Measurements from ENCODE around the gene CFAP74. TPM values are rescaled to one million over a fixed set of nuclear protein-coding genes. Genes with fewer than 3 reads are reported as not detected.

Gene CFAP74
- total and polyA plus RNA-seq, 2 donors (not counting 3 experiments of a cell fraction or from before 2014, with no cell fraction given) = not detected

DNA sequence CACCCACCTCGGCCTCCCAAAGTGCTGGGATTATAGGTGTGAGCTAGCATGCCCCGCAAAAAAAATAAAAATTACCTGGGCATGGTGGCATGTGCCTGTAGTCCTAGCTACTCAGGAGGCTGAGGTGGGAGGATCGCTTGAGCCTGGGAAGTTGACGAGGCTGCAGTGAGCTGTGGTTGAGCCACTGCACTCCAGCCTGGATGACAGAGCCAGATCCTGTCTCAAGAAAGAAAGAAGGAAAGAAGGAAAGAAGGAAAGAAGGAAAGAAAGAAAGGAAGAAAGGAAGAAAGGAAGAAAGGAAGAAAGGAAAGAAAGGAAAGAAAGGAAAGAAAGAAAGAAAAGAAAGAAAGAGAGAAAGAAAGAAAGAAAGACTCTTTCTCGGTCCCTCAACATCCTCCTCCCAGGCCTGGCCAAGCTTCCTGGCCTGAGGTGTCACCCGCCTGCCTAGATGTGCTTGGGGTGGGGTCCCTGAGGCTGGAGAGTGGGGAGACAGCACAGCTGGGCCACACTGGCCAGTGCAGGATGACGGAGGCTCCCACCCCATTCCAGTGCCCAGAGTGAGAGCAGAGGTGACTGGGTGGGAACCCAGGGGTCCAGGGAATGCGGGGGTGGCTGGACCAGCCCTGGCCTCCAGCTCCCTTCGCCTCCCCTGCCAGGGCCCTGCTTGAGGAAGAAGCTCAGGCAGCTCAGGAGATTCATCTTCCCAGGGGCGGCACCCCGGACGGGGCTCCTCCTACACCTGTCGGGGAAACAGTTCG, 102.5 kb downstream of the CFAP74 start:
- FAIRE-seq (no peak), DNase-seq (ENCODE audit: low read depth, low spot score) (no peak)
- no peaks in the 10 kb centered on the region for H3K79me2 ChIP-seq (ENCODE audit: control insufficient read depth, insufficient read depth, low read length)
- no peaks in the 10 kb centered on the region for H4K20me1 ChIP-seq (replicated peaks; ENCODE audit: control insufficient read depth, extremely low read depth, insufficient read depth, low read length)
- intact Hi-C loops (cut with micrococcal nuclease) = no loop called here
- dilution Hi-C loops (cut with MboI; ENCODE audit: extremely low pct_ligation_motif_present, low sequenced_read_pairs) = no loop called here
- H3K9me1 ChIP-seq (replicated peaks; ENCODE audit: control insufficient read depth, extremely low read depth, insufficient read depth, low read length) = no peaks in the 10 kb centered on the region
- H3K36me3 ChIP-seq (ENCODE audit: control insufficient read depth in 2 of 2, extremely low read depth in 1 of 2, insufficient read depth in 2 of 2, low read length in 2 of 2) = no peaks in the 10 kb centered on the region
- H3K4me2 ChIP-seq (ENCODE audit: insufficient read depth, low read length) = no peak overlapping the region
- POLR2A ChIA-PET = no interaction called here
- no peaks in the 10 kb centered on the region for H3K9me3 ChIP-seq (replicated peaks; ENCODE audit: control insufficient read depth, insufficient read depth, low read length)
- H3K27me3 ChIP-seq (ENCODE audit: control insufficient read depth in 2 of 2, insufficient read depth in 2 of 2, low read length in 2 of 2) = no peaks in the 10 kb centered on the region
- no peaks in the 10 kb centered on the region for H3K4me1 ChIP-seq (ENCODE audit: control insufficient read depth, extremely low read depth, insufficient read depth, low read length)
- H2AFZ ChIP-seq (ENCODE audit: low read depth, low read length) = no peak overlapping the region
- no peak overlapping the region for H3K27ac ChIP-seq (ENCODE audit: insufficient read depth, low read depth, low read length)
- H3K9ac ChIP-seq (replicated peaks; ENCODE audit: extremely low read depth, insufficient read depth, low read length) = no peak overlapping the region
- CTCF ChIA-PET = interaction anchor here (1.7 kb wide), 1 partner anchor 8 kb away, joined by 6 read pairs; no protein-coding TSS in a partner anchor
- no peak overlapping the region for H3K4me3 ChIP-seq (replicated peaks in 1 of 3; ENCODE audit: insufficient read depth in 1 of 3, low read depth in 1 of 3, low read length in 3 of 3)
- TF ChIP-seq JUN (IDR thresholded peaks at IDR 0.05; ENCODE audit: borderline replicate concordance, insufficient read depth, insufficient read length, low read depth) (no peak), GATA2 (IDR thresholded peaks at IDR 0.05; ENCODE audit: insufficient read depth, insufficient read length, low read depth, low read length) (no peak), MYC (IDR thresholded peaks at IDR 0.05; ENCODE audit: low read depth, low read length) (no peak), POLR2A (IDR thresholded peaks at IDR 0.05; ENCODE audit: low read depth, low read length) (no peak), FOS (IDR thresholded peaks at IDR 0.05; ENCODE audit: borderline replicate concordance, insufficient read depth, low read length) (no peak), POLR2AphosphoS5 (IDR thresholded peaks at IDR 0.05; ENCODE audit: insufficient read depth, low read depth, low read length) (no peak), EZH2 (IDR thresholded peaks at IDR 0.05; ENCODE audit: borderline replicate concordance, low read depth, low read length, severe bottlenecking) (no peak)
- TF ChIP-seq, protein P1, sequence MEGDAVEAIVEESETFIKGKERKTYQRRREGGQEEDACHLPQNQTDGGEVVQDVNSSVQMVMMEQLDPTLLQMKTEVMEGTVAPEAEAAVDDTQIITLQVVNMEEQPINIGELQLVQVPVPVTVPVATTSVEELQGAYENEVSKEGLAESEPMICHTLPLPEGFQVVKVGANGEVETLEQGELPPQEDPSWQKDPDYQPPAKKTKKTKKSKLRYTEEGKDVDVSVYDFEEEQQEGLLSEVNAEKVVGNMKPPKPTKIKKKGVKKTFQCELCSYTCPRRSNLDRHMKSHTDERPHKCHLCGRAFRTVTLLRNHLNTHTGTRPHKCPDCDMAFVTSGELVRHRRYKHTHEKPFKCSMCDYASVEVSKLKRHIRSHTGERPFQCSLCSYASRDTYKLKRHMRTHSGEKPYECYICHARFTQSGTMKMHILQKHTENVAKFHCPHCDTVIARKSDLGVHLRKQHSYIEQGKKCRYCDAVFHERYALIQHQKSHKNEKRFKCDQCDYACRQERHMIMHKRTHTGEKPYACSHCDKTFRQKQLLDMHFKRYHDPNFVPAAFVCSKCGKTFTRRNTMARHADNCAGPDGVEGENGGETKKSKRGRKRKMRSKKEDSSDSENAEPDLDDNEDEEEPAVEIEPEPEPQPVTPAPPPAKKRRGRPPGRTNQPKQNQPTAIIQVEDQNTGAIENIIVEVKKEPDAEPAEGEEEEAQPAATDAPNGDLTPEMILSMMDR (IDR thresholded peaks at IDR 0.05; ENCODE audit: extremely low read depth in 1 of 2, insufficient read depth in 1 of 2, low read depth in 1 of 2, low read length in 2 of 2) = no peak
- TF ChIP-seq, protein P2, sequence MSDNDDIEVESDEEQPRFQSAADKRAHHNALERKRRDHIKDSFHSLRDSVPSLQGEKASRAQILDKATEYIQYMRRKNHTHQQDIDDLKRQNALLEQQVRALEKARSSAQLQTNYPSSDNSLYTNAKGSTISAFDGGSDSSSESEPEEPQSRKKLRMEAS (IDR thresholded peaks at IDR 0.05; ENCODE audit: insufficient read depth, insufficient read length) = no peak
- no TSS peak for BruUV-seq (replicated peaks)

All from endothelial cell of umbilical vein (primary cell).